Activated naive CD4-positive, alpha-beta T cell treated with anti-CD3 and anti-CD28 coated beads, Interleukin-2, amount 50 U/mL, for 24 hours (primary cell): ENCODE data around the gene ROM1.
"Not testable (repeated sequence)": the region's sequence is repeated elsewhere in the genome, so short reads cannot be mapped to it uniquely, and the experiment has no call there.

Source experiments
- H3K27ac Mint-ChIP-seq: one replicate; pipeline ENCODE4 v1.8.0; 2021; ENCODE audit warnings: mild to moderate bottlenecking, mixed read lengths
- H3K27me3 Mint-ChIP-seq: one replicate; pipeline ENCODE4 v1.8.0; 2021; ENCODE audit warnings: mixed read lengths
- H3K36me3 Mint-ChIP-seq: one replicate; pipeline ENCODE4 v1.8.0; 2021; ENCODE audit warnings: mixed read lengths
- H3K4me1 Mint-ChIP-seq: one replicate; pipeline ENCODE4 v1.8.0; 2021; ENCODE audit warnings: mixed read lengths
- H3K4me3 Mint-ChIP-seq: one replicate; pipeline ENCODE4 v1.8.0; 2021; ENCODE audit warnings: mild to moderate bottlenecking, mixed read lengths
- H3K9me3 Mint-ChIP-seq: one replicate; pipeline ENCODE4 v1.8.0; 2021; ENCODE audit warnings: mixed read lengths

The ROM1 gene

DNA sequence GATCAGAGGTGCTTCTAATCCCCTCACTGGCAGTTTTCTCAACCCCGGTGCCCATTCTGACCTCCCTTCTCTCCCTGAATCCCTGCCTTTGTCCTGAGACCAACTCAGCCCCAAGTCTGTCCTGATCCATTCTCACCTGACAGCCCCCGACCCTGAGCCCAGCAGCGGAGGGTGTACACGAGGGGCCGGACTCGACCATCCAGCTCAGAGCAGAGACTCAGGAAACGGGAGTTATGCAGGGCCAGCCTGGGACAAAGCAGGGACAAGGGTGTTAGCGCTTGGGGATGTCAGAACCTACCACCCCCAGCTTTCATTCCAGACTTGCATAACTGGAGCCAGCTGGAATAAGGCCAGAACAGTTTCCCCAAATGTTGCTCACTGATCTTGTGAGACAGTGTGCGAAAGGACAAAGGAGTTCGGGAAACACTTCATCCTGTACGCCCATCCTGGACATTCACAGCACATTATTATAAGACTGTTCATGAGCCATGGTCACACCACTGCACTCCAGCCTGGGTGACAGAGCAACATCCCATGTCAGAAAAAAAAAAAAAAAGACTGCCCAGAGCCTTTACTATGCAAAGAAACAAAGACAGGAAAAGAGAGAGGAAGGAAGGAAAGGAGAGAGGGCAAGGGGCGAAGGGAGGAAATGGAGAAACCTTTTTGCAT, 35.9 kb upstream of the ROM1 start:
- H3K36me3 Mint-ChIP-seq, result peaks cover 17% of the 10 kb centered on the region
- no peaks in the 10 kb centered on the region for H3K27me3 Mint-ChIP-seq
- H3K27ac Mint-ChIP-seq, result no peak overlapping the region
- H3K4me1 Mint-ChIP-seq, result peaks cover 29% of the 10 kb centered on the region
- no peak overlapping the region for H3K4me3 Mint-ChIP-seq
- no peaks in the 10 kb centered on the region for H3K9me3 Mint-ChIP-seq

GRCh38 chr11:62578541-62578940, 34.5 kb upstream of the ROM1 start:
- Mint-ChIP-seq H3K36me3 (peaks cover 5% of the 10 kb centered on the region), H3K9me3 (no peaks in the 10 kb centered on the region)

GRCh38 chr11:62579252-62579651, 33.8 kb upstream of the ROM1 start:
- no peak overlapping the region for H3K4me3 Mint-ChIP-seq
- H3K36me3 Mint-ChIP-seq, result peaks cover 4% of the 10 kb centered on the region
- no peaks in the 10 kb centered on the region for H3K9me3 Mint-ChIP-seq
- no peaks in the 10 kb centered on the region for H3K27me3 Mint-ChIP-seq
- no peak overlapping the region for H3K27ac Mint-ChIP-seq
- H3K4me1 Mint-ChIP-seq, result peaks cover 18% of the 10 kb centered on the region

More at GRCh38 chr11:62578541-62578940, 34.5 kb upstream of the ROM1 start:
- Mint-ChIP-seq H3K27me3 (no peaks in the 10 kb centered on the region), H3K4me3 (no peak overlapping the region), H3K4me1 (peaks cover 17% of the 10 kb centered on the region), H3K27ac (peak overlapping the region; percentile 30)

DNA sequence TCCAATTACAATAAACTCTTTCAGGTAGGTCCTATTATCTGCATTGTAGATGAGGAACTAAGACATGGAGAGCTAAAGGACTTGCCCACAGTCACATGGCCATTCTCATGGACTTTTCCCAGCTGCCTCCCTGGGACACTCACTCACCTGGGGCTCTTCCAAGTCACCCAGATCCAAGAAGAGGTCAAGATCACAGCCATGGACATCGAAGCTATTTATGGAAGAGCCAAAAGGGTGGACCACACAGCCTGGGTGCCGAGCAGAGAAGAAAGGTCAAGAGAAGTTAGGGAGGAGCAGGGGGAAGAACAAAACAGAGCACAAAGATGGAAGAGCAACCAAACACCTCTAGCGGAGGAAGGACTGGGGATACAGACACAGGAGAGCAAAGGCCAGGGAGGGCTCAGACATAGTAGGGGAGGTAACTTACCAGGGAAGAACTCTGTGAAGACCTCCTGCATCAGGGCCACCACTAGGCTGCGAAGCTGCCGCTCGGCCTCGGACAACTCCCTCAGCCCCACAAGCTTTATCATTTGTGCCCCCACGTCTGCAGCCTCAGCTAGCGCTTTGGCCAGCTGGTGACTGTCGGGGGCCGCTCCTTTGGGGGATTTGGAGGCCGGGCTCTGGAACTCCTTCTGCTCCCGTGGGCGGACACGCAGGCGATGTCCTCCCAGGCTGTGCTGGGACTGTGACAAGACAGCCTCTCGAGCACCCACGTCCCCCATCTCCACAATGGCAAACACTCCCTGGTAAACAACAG, 31.9 kb upstream of the ROM1 start:
- Mint-ChIP-seq H3K27me3 (no peaks in the 10 kb centered on the region), H3K27ac (no peak overlapping the region), H3K36me3 (peaks cover 1% of the 10 kb centered on the region), H3K9me3 (no peaks in the 10 kb centered on the region), H3K4me1 (peaks cover 5% of the 10 kb centered on the region), H3K4me3 (no peak overlapping the region)

GRCh38 chr11:62581735-62582134, 31.3 kb upstream of the ROM1 start:
- H3K27me3 Mint-ChIP-seq, H3K27ac Mint-ChIP-seq: not testable (repeated sequence)

GRCh38 chr11:62585356-62585755, 27.7 kb upstream of the ROM1 start:
- H3K9me3 Mint-ChIP-seq, H3K27me3 Mint-ChIP-seq, H3K4me3 Mint-ChIP-seq, H3K27ac Mint-ChIP-seq, H3K36me3 Mint-ChIP-seq: not testable (repeated sequence)
- peaks cover 33% of the 10 kb centered on the region for H3K4me1 Mint-ChIP-seq

More at GRCh38 chr11:62581735-62582134, 31.3 kb upstream of the ROM1 start:
- not testable (repeated sequence) for H3K9me3 Mint-ChIP-seq, H3K4me3 Mint-ChIP-seq, H3K4me1 Mint-ChIP-seq, H3K36me3 Mint-ChIP-seq

GRCh38 chr11:62588966-62589637, 24.0 kb upstream of the ROM1 start:
- Mint-ChIP-seq H3K9me3 (no peaks in the 10 kb centered on the region), H3K36me3 (peaks cover 5% of the 10 kb centered on the region), H3K27ac (no peak overlapping the region), H3K27me3 (no peaks in the 10 kb centered on the region), H3K4me3 (peak overlapping the region; percentile 96), H3K4me1 (peaks cover 53% of the 10 kb centered on the region)

GRCh38 chr11:62591448-62592145, 21.5 kb upstream of the ROM1 start, which contains the start of gene TUT1:
TUT1 (minus strand) TSS chr11:62591523; CDS start chr11:62591485, 38 bp downstream.
- no peaks in the 10 kb centered on the region for H3K27me3 Mint-ChIP-seq
- H3K36me3 Mint-ChIP-seq, result peaks cover 10% of the 10 kb centered on the region
- peaks cover 57% of the 10 kb centered on the region for H3K4me1 Mint-ChIP-seq

GRCh38 chr11:62592146-62592815, 20.8 kb upstream of the ROM1 start:
- H3K36me3 Mint-ChIP-seq, result peaks cover 12% of the 10 kb centered on the region
- peak overlapping the region; percentile 96 for H3K4me3 Mint-ChIP-seq
- peak overlapping the region; percentile 94 for H3K27ac Mint-ChIP-seq
- no peaks in the 10 kb centered on the region for H3K9me3 Mint-ChIP-seq
- H3K27me3 Mint-ChIP-seq, result no peaks in the 10 kb centered on the region
- peaks cover 60% of the 10 kb centered on the region for H3K4me1 Mint-ChIP-seq

More at GRCh38 chr11:62591448-62592145, 21.5 kb upstream of the ROM1 start, which contains the start of gene TUT1:
- Mint-ChIP-seq H3K9me3 (no peaks in the 10 kb centered on the region), H3K4me3 (peak within 1 kb of the TSS; percentile 96), H3K27ac (peak within 1 kb of the TSS; percentile 94)

DNA sequence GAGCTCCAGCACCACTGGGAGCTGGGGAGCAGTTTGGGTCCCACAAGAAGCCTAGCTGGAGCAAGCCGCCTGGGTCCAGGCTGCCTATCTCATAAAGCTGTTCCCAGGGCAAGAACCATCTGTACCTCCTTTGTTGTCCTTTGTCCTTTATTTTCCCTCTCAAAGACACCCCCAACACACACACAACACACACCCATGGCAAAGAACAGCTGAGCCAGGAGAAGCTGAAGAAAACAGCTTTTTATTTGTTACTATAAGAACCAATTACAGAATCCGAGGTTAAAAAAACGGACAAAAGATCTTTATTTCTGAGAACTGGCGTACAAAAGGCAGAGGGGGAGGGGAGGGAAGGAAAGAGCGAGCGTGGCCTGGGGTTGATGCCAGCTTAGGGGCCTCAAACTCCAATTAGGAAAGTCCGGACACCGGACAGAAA, 20.1 kb upstream of the ROM1 start:
- Mint-ChIP-seq H3K27me3 (no peaks in the 10 kb centered on the region), H3K4me1 (peaks cover 61% of the 10 kb centered on the region), H3K9me3 (no peaks in the 10 kb centered on the region), H3K36me3 (peaks cover 16% of the 10 kb centered on the region), H3K27ac (peak overlapping the region; percentile 4), H3K4me3 (peak overlapping the region; percentile 57)

DNA sequence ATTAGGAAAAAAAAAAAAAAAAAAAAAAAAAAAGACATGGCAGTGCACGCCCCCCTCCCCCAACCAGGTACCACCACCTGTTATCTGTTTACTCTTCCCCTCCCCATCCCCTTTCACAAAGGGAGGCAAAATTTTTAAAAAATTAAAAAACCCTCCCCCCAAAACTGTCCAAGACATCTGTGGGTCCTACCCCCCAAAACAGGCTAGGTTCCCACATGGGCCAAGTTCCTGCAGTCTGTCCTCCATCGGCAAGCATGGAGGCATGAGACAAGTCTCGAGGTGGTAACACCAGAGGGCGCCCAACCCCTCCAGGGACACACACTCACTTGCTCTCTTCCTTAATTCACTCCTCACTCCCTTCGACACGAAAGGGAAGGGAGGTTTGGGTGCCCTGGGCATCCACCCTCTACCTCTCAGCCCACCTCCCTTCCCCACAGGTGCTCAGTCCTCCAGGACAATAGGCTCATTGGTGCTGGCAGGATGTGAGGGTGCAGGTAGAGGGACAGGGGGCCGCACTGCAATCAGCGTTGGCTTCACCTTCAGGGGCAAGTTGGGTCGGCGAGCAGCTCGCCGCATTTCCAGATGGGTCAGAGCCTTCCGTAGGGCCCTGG, 19.5 kb upstream of the ROM1 start:
- Mint-ChIP-seq H3K9me3 (no peaks in the 10 kb centered on the region), H3K4me1 (peaks cover 64% of the 10 kb centered on the region)

DNA sequence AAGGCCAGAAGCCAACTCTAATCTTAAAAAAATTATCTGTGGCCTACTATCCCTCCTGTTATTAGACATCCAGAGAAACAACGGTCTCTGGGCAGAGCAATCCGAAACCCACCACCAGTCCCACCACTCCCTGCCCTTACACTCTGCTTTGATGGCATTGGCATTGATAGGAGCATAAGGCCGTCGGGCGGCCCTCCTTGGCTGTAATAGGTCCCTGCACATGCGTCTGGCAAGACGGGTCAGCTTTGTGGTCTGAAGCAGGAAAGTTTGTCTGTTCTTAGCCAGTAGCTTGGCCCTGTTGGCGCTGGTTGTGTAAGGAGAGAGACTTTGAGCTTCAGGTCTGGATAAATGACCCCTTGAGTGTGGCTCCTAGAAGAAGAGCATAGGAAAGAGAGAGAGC, 17.9 kb upstream of the ROM1 start:
- H3K36me3 Mint-ChIP-seq, result peaks cover 33% of the 10 kb centered on the region
- no peaks in the 10 kb centered on the region for H3K9me3 Mint-ChIP-seq
- no peaks in the 10 kb centered on the region for H3K27me3 Mint-ChIP-seq
- H3K4me3 Mint-ChIP-seq, result no peak overlapping the region
- H3K4me1 Mint-ChIP-seq, result peaks cover 63% of the 10 kb centered on the region
- peak overlapping the region; percentile 48 for H3K27ac Mint-ChIP-seq

More for the DNA sequence above, 19.5 kb upstream of the ROM1 start:
- H3K27ac Mint-ChIP-seq, result peak overlapping the region; percentile 97
- H3K36me3 Mint-ChIP-seq, result peaks cover 19% of the 10 kb centered on the region
- peak overlapping the region; percentile 76 for H3K4me3 Mint-ChIP-seq
- no peaks in the 10 kb centered on the region for H3K27me3 Mint-ChIP-seq

GRCh38 chr11:62599069-62599696, 13.9 kb upstream of the ROM1 start:
- Mint-ChIP-seq H3K4me1 (peaks cover 54% of the 10 kb centered on the region), H3K36me3 (peaks cover 39% of the 10 kb centered on the region), H3K9me3 (no peaks in the 10 kb centered on the region), H3K4me3 (peak overlapping the region; percentile 98), H3K27ac (peak overlapping the region; percentile 95), H3K27me3 (no peaks in the 10 kb centered on the region)

- peaks cover 50% of the 10 kb centered on the region for H3K4me1 Mint-ChIP-seq
- no peaks in the 10 kb centered on the region for H3K9me3 Mint-ChIP-seq
- peak overlapping the region; percentile 98 for H3K4me3 Mint-ChIP-seq
- H3K27me3 Mint-ChIP-seq, result no peaks in the 10 kb centered on the region
- H3K27ac Mint-ChIP-seq, result peak overlapping the region; percentile 83
- peaks cover 37% of the 10 kb centered on the region for H3K36me3 Mint-ChIP-seq
Measured at GRCh38 chr11:62599901-62600300, 13.2 kb upstream of the ROM1 start.
